GM18502 (cell line): Measurements from ENCODE around the gene CCDC121.
"Not testable (repeated sequence)": the region's sequence is repeated elsewhere in the genome, so short reads cannot be mapped to it uniquely, and the experiment has no call there.

Experiments used
- ATAC-seq: cut with Tn5 transposase; IDR thresholded peaks from one replicate; pipeline ENCODE4 v1.9.1; 2021; ENCODE audit warnings: mild to moderate bottlenecking; ENCODE audit not compliant: unreplicated experiment, poor library complexity

The CCDC121 gene

GRCh38 chr2:27638037-27638637 lies 9.3 kb upstream of the CCDC121 start:
- ATAC-seq = no peak

GRCh38 chr2:27636766-27637165 lies 8.0 kb upstream of the CCDC121 start:
- no peak for ATAC-seq

- ATAC-seq = no peak
These were observed 5.5 kb upstream of the CCDC121 start for GRCh38 chr2:27634291-27634690.

- ATAC-seq = not testable (repeated sequence)
These were observed 1.4 kb upstream of the CCDC121 start for GRCh38 chr2:27630257-27630656.

GRCh38 chr2:27627963-27628766 lies 647 bp downstream of the CCDC121 start:
- peak; percentile 34 for ATAC-seq

- not testable (repeated sequence) for ATAC-seq
These were observed 1.9 kb downstream of the CCDC121 start for GRCh38 chr2:27626921-27627320.

- ATAC-seq = not testable (repeated sequence)
These were observed 2.5 kb downstream of the CCDC121 start for GRCh38 chr2:27626323-27626722.

GRCh38 chr2:27624943-27625342 lies 3.9 kb downstream of the CCDC121 start:
- ATAC-seq = no peak

GRCh38 chr2:27622921-27623384 lies 5.9 kb downstream of the CCDC121 start:
- ATAC-seq = no peak

GRCh38 chr2:27621524-27621923 lies 7.3 kb downstream of the CCDC121 start:
- no peak for ATAC-seq

- ATAC-seq = no peak
These were observed 13.5 kb downstream of the CCDC121 start for GRCh38 chr2:27615316-27615715.

GRCh38 chr2:27613985-27614384 lies 14.8 kb downstream of the CCDC121 start:
- no peak for ATAC-seq

- no peak for ATAC-seq
These were observed 22.2 kb downstream of the CCDC121 start for GRCh38 chr2:27606611-27607010.

GRCh38 chr2:27596627-27597026 lies 32.2 kb downstream of the CCDC121 start:
- ATAC-seq = no peak

GRCh38 chr2:27595412-27595811 lies 33.4 kb downstream of the CCDC121 start:
- ATAC-seq = not testable (repeated sequence)

- not testable (repeated sequence) for ATAC-seq
These were observed 34.6 kb downstream of the CCDC121 start for GRCh38 chr2:27594020-27594703.

- no peak for ATAC-seq
These were observed 35.6 kb downstream of the CCDC121 start for GRCh38 chr2:27593240-27593639.

- ATAC-seq = no peak
These were observed 37.1 kb downstream of the CCDC121 start for GRCh38 chr2:27591745-27592144.

GRCh38 chr2:27588308-27588707 lies 40.5 kb downstream of the CCDC121 start:
- ATAC-seq = no peak

GRCh38 chr2:27587025-27587424 lies 41.8 kb downstream of the CCDC121 start:
- ATAC-seq = no peak

GRCh38 chr2:27584597-27584996 lies 44.2 kb downstream of the CCDC121 start:
- no peak for ATAC-seq
